Ramos (cell line): ENCODE data around the gene ROBO2.

Experiments
- in situ Hi-C: fragments of 300-500 bp; cut with MboI; formaldehyde crosslinking; loops from one replicate; pipeline ENCODE4 v1.14.3; 2022; ENCODE audit warnings: low sequenced_read_pairs; ENCODE audit not compliant: unreplicated experiment

The ROBO2 gene

GRCh38 chr3:77096966-77097890 lies 57.3 kb downstream of the ROBO2 start:
- in situ Hi-C loops = no loop called here

GRCh38 chr3:77102951-77103769 lies 63.3 kb downstream of the ROBO2 start:
- in situ Hi-C loops = no loop called here

GRCh38 chr3:77122652-77123051 lies 82.8 kb downstream of the ROBO2 start:
- in situ Hi-C loops = no loop called here

GRCh38 chr3:77125966-77126365 lies 86.1 kb downstream of the ROBO2 start:
- in situ Hi-C loops = no loop called here

GRCh38 chr3:77134769-77135168 lies 94.9 kb downstream of the ROBO2 start:
- in situ Hi-C loops = no loop called here

- in situ Hi-C loops = no loop called here
Measured at GRCh38 chr3:77137559-77137958, 97.7 kb downstream of the ROBO2 start.

GRCh38 chr3:77139624-77140023 lies 99.7 kb downstream of the ROBO2 start:
- in situ Hi-C loops = no loop called here

- in situ Hi-C loops = no loop called here
Measured at GRCh38 chr3:77141423-77141822, 101.5 kb downstream of the ROBO2 start.

GRCh38 chr3:77142578-77142977 lies 102.7 kb downstream of the ROBO2 start:
- in situ Hi-C loops = no loop called here

- in situ Hi-C loops = no loop called here
Measured at GRCh38 chr3:77146004-77146403, 106.1 kb downstream of the ROBO2 start.

- in situ Hi-C loops = no loop called here
Measured at GRCh38 chr3:77147836-77148578, 108.1 kb downstream of the ROBO2 start.

- in situ Hi-C loops = no loop called here
Measured at GRCh38 chr3:77149382-77149781, 109.5 kb downstream of the ROBO2 start.

- in situ Hi-C loops = no loop called here
Measured at GRCh38 chr3:77150028-77150427, 110.1 kb downstream of the ROBO2 start.

- in situ Hi-C loops = no loop called here
Measured at GRCh38 chr3:77150759-77151158, 110.9 kb downstream of the ROBO2 start.

- in situ Hi-C loops = no loop called here
Measured at GRCh38 chr3:77158730-77159581, 119.1 kb downstream of the ROBO2 start.

GRCh38 chr3:77160931-77161497 lies 121.1 kb downstream of the ROBO2 start:
- in situ Hi-C loops = no loop called here

GRCh38 chr3:77169823-77170222 lies 129.9 kb downstream of the ROBO2 start:
- in situ Hi-C loops = no loop called here

GRCh38 chr3:77171026-77171425 lies 131.1 kb downstream of the ROBO2 start:
- in situ Hi-C loops = no loop called here

- in situ Hi-C loops = no loop called here
Measured at GRCh38 chr3:77179762-77180161, 139.9 kb downstream of the ROBO2 start.
